Hematopoietic multipotent progenitor cell treated with erythropoietin and hydrocortisone succinate and interleukin-3 and kit ligand, for 17 days (in vitro differentiated cells): ENCODE measurements around the gene MYCBP2.
"Not testable (repeated sequence)": the region's sequence is repeated elsewhere in the genome, so short reads cannot be mapped to it uniquely, and the experiment has no call there.

ENCODE experiments used
- DNase-seq: peaks from one replicate; pipeline ENCODE4 v3.0.0-alpha.2; 2015; ENCODE audit warnings: low spot score

MYCBP2 gene

DNA sequence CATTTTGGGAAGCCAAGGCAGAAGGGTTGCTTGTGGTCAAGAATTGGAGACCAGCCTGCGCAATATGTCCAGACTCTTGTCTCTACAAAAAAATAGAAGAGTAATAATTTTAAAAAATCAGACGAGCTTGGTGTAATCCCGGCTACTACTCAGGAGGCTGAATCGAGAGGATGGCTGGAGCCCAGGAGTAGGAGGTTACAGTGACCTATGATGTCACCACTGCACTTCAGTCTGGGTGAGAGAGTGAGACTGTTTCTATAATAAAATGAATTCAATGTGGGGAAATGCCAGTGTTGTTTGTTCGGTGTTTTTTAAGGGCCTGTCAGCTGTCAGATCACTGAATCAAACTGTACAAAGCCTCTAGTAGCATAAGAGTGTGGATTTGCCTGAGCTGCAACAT, 298.7 kb downstream of the MYCBP2 start:
- no peak for DNase-seq

GRCh38 chr13:77026861-77027621, 299.9 kb downstream of the MYCBP2 start, which contains the start of gene FBXL3:
Gene FBXL3 (minus strand): TSS chr13:77027159. CDS start chr13:77021860, 5,299 bp downstream.
- peak; percentile 88 for DNase-seq

DNA sequence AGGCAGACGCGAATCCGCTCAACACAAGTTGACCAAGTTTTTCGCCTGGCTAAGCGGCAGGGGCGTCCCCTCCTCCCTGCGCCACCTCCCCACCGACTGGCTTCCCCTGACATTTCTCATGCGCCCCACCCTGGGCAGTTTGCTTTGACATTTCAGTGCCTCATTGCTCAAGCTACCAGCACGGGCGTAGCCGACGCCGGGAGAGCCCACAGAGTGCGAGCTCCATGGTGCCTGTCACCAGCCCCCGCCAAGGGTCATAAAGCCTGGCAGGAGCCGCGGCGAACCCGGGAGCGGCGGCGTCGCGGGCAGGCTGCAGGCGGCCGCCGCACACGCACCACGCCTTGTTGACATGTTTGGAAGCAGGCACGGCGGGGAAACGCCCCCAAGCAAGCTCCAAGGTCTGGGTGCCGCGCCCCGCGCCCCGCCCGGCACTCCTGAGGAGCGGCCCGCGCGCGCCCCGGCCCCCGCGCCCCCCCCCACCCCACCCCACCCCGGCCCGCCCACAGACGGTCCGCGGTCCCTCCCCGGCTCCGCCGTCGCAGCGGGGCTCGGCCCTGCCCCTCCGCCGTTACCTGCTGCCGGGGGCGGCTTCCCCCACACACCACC, 300.5 kb downstream of the MYCBP2 start:
- peak; percentile 93 for DNase-seq

- DNase-seq: no peak
These were observed 304.6 kb downstream of the MYCBP2 start for GRCh38 chr13:77022341-77022740.

DNA sequence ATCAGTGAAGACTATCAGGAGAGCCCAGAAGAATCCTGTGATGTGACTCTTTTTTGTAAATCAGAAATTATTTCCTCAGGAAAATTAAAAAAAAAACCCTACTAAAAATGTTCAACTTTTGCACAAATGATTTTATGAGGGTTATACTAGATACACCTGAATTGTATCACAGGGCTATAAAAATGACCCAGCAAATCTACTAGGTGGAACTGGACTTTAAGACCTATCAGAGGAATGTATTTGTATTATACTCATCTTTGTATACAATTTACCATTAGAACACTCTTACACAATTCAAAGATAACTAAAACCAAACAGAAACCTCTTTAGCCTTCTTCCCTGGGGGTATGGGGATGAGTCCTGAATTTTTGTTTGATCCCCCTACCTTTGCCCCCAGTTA, 307.1 kb downstream of the MYCBP2 start:
- DNase-seq: no peak

GRCh38 chr13:77016888-77017623, 309.8 kb downstream of the MYCBP2 start:
- no peak for DNase-seq

DNA sequence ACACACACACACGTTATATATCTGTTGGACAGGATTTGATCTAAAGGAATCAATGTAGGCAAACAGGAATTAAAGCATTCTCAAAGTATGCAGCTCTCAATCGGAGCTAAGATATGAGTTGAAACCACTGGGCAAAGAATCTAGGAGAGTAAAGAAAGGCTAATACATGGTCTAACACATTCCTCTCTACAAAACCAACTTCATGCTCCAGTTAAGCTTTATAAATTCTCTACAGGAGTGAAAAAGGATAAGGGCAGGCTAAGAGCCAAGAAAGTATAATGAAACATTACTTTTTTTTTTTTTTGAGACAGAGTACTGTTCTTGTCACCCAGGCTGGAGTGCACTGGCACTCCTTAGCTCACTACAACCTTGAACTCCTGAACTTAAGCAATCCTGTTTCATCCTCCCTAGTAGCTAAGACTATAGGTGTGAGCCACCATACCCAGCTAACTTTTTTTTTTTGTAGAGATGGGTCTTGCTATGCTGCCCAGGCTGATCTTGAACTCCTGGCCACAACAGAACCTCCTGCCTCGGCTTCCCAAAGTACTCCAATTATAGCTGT, 310.6 kb downstream of the MYCBP2 start:
- no peak for DNase-seq

- DNase-seq: no peak
These were observed 311.8 kb downstream of the MYCBP2 start for GRCh38 chr13:77014906-77015685.

DNA sequence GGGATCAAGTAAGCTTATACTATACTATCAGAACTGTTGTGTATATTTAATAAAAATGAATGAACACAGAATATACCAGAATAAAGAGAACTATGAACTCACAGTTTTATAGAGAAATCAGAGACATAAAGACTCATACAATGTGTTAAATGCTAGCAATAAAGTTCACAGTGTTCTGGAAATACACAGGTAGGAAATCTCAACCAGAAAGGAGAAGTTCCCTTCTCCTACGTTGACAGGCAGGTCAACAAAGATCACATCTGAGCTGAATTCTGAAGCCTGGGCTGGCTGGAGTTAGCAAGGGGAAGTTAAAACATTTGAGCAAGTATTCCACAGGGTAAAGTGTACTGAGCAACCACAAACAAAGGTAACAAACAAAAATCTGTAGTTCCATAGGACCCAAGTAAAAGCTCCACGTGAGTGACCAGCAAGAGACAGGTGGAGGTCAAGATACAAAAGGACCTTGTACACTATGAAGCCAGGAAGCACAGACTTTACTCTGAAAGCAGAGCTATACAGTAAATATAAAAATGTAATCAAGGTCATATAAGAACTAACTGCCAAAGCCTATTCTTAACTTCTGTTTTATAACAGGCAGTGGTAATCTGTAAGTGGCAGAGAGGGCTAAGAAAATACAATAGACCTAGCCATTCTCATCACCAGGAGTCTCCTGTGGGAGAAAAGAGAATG, 312.9 kb downstream of the MYCBP2 start:
- no peak for DNase-seq

DNA sequence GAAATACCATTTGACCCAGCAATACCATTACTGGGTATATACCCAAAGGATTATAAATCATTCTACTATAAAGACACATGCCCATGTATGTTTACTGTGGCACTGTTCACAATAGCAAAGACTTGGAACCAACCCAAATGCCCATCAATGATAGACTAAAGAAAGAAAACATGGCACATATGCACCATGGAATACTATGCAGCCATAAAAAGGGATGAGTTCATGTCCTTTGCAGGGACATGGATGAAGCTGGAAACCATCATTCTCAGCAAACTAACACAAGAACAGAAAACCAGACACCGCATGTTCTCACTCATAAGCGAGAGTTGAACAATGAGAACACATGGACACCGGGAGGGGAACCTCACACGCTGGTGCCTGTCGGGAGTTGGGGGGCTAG, 317.2 kb downstream of the MYCBP2 start:
- not testable (repeated sequence) for DNase-seq

DNA sequence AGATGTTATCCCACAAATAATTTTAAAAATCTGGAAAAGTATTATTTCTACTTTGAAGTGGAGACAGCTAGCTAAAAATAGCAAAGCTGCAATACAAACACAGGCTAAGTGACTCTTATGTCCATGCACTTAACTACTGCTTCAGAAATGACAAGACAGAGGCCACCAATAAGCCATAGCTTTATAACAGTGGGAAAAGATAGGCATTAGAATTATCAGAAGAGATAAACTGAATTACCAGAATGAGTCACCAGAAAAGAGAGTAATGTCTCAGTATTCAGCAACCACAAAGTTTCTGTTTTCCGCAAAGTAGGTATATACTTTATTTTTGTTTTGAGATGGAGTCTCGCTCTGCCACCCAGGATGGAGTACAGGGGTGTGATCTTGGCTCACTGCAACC, 317.9 kb downstream of the MYCBP2 start:
- no peak for DNase-seq

- DNase-seq: not testable (repeated sequence)
These were observed 318.6 kb downstream of the MYCBP2 start for GRCh38 chr13:77008337-77008736.

DNA sequence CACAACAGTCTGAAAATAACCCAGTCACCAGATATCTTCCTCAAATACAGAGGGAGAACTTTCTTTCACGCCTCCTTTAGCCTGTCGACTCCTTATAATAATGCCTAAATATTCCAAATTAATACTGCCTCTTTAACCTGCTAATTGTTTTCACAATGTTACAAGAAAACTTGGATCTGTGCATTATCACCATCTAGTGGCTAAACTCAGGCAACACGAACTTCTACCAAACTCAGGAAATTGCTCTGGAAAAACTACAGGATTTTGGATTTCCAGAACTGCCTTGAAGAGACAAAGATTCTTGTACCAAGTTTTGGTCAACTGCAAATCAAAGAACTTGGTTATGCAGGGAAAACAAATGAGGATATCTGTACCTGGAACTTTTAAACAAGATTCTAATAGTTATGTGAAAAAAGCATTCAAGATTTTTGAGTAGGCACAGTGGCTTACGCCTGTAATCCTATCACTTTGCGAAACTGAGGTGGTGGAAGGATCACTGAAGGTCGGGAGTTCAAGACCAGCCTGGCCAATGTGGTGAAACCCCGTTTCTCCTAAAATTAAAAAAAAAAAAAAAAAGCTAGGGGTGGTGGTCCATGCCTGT, 324.2 kb downstream of the MYCBP2 start:
- peak; percentile 45 for DNase-seq

- DNase-seq: no peak
These were observed 324.8 kb downstream of the MYCBP2 start for GRCh38 chr13:77001963-77002587.

GRCh38 chr13:77001540-77001939, 325.4 kb downstream of the MYCBP2 start:
- DNase-seq: no peak

- no peak for DNase-seq
These were observed 326.4 kb downstream of the MYCBP2 start for GRCh38 chr13:77000475-77000874.
